Fibroblast of pulmonary artery (primary cell): ENCODE results near the gene CPTP.
A peak's percentile ranks its signal among the peaks of the same experiment; 100 is the strongest.

ENCODE experiments used
- DNase-seq: peaks from one replicate; pipeline ENCODE4 v3.0.0-alpha.2; 2010; ENCODE audit warnings: low read depth
- H3K4me3 ChIP-seq: replicated peaks from 2 replicates; pipeline ENCODE4 v1.5.1; 2011; ENCODE audit warnings: low read depth, mild to moderate bottlenecking, control low read depth, low read length, moderate library complexity
- CTCF ChIP-seq: IDR thresholded peaks from 2 replicates; pipeline ENCODE4 v1.5.1; 2011; ENCODE audit warnings: mild to moderate bottlenecking, control low read depth, low read length, inconsistent platforms; ENCODE audit errors: missing control alignments

The CPTP gene

GRCh38 chr1:1286313-1287261 lies 38.0 kb upstream of the CPTP start:
- no peak for TF ChIP-seq CTCF
- no peak overlapping the region for H3K4me3 ChIP-seq
- no peak for DNase-seq

- no peak for TF ChIP-seq CTCF
- H3K4me3 ChIP-seq: no peak overlapping the region
- DNase-seq: no peak
Observed at GRCh38 chr1:1287288-1288110, 37.1 kb upstream of the CPTP start.

GRCh38 chr1:1290238-1290731 lies 34.3 kb upstream of the CPTP start:
- peak; percentile 38 for DNase-seq
- peak; percentile 49 for TF ChIP-seq CTCF

GRCh38 chr1:1291023-1291528 lies 33.5 kb upstream of the CPTP start:
- no peak for DNase-seq
- H3K4me3 ChIP-seq: no peak overlapping the region
- TF ChIP-seq CTCF: no peak

More at GRCh38 chr1:1290238-1290731, 34.3 kb upstream of the CPTP start:
- H3K4me3 ChIP-seq: no peak overlapping the region

GRCh38 chr1:1291548-1292441 lies 32.8 kb upstream of the CPTP start:
- peak; percentile 56 for TF ChIP-seq CTCF
- H3K4me3 ChIP-seq: no peak overlapping the region
- peak; percentile 70 for DNase-seq

- no peak overlapping the region for H3K4me3 ChIP-seq
- TF ChIP-seq CTCF: no peak
- no peak for DNase-seq
Observed at GRCh38 chr1:1292442-1292779, 32.2 kb upstream of the CPTP start.
